ENCODE measurements around the gene INPP4B. TPM values are rescaled to one million over a fixed set of nuclear protein-coding genes. Genes with fewer than 3 reads are reported as not detected.

Gene INPP4B
- total and polyA plus RNA-seq, 2 of the 4 experiments (the other 2 are of a cell fraction), result 1.8 to 14.0 TPM

DNA sequence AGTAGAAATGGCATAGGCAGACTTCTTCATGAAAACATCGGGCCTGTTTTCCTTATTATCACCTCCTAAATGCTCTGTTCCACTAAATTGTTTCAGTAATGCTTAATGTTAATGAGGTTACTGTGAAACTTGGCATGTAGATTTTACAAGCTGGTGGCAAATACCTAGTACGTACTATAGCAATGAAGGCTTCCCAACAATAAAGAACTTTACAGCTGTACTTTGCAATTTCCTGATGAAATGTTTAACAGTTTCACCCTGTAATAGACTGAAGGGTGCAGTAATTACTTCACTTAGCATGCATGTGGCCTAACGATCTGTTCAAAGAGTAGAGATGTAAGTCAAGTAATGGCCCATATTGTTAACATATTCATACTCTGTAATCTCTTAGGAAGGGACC lies 685.0 kb downstream of the INPP4B start:
- Histone ChIP-seq H2AK5ac (ENCODE audit: low read depth, low read length) (no peak overlapping the region), H3K23ac (ENCODE audit: low read depth, low read length) (no peak overlapping the region), H3K4me3 (ENCODE audit: insufficient read depth, low read depth, low read length) (no peak overlapping the region), H3K36me3 (ENCODE audit: control insufficient read depth, insufficient read depth, low read length) (0 out of 2 replicates have a peak, but pooled peaks cover 1% of the 10 kb centered on the region), H3K79me1 (ENCODE audit: low read depth in 1 of 2, low read length in 2 of 2) (no peaks in the 10 kb centered on the region; a peak in 1 of 4 replicates), H3K9me3 (ENCODE audit: control insufficient read depth, insufficient read depth, low read length) (no peaks in the 10 kb centered on the region), H2BK20ac (ENCODE audit: low read depth, low read length) (no peak overlapping the region), H2BK120ac (ENCODE audit: low read depth, low read length) (no peak overlapping the region), H2AK9ac (replicated peaks; ENCODE audit: low read depth, low read length, poor library complexity) (no peak overlapping the region), H2BK15ac (ENCODE audit: low read depth, low read length) (no peak overlapping the region), H3K4me2 (ENCODE audit: low read depth, low read length) (no peak overlapping the region), H2BK5ac (ENCODE audit: low read depth, low read length, poor library complexity, severe bottlenecking) (no peak overlapping the region), H4K20me1 (ENCODE audit: insufficient read depth, low read length) (no peaks in the 10 kb centered on the region), H3K4me1 (ENCODE audit: control insufficient read depth, insufficient read depth, low read length) (no peaks in the 10 kb centered on the region; the same call in 1 of the 2 replicates), H4K8ac (ENCODE audit: low read depth in 2 of 2, low read length in 2 of 2) (no peak overlapping the region), H4K91ac (ENCODE audit: insufficient read depth, low read depth, low read length) (no peak overlapping the region), H4K5ac (ENCODE audit: low read depth, low read length) (no peak overlapping the region), H3K14ac (replicated peaks; ENCODE audit: low read depth, low read length) (no peak overlapping the region), H3K4ac (ENCODE audit: low read depth, low read length) (no peak overlapping the region), H3K27ac (ENCODE audit: insufficient read depth, low read length) (no peak overlapping the region), H2AFZ (replicated peaks; ENCODE audit: low read length, poor library complexity) (no peak overlapping the region), H3K27me3 (ENCODE audit: control insufficient read depth, insufficient read depth, low read length) (no peaks in the 10 kb centered on the region), H3K9ac (ENCODE audit: low read depth, low read length) (no peak overlapping the region), H3K9me1 (ENCODE audit: insufficient read depth, low read length) (no peaks in the 10 kb centered on the region), H3K18ac (ENCODE audit: low read depth, low read length) (no peak overlapping the region), H3K56ac (ENCODE audit: extremely low read depth, insufficient read depth, low read length) (no peak overlapping the region)
- ATAC-seq (ENCODE audit: low read depth) (no peak), DNase-seq (no peak)
- intact Hi-C loops (cut with micrococcal nuclease) (no loop called here), in situ Hi-C loops (cut with MboI; ENCODE audit: low sequenced_read_pairs) (no loop called here), dilution Hi-C loops (cut with HindIII; ENCODE audit: low sequenced_read_pairs, unreplicated experiment) (no loop called here)
- WGBS, 2 experiments (ENCODE audit: extremely low coverage in 2 of 2, insufficient read length in 1 of 2), result no CpG with 5 or more reads among the region's 3 CpGs
- no TSS peak for BruUV-seq (replicated peaks)
- ChIA-PET CTCF (no interaction called here), POLR2A (ENCODE audit: unreplicated experiment) (no interaction called here)
- no peak for TF ChIP-seq POLR2A (IDR thresholded peaks at IDR 0.05; ENCODE audit: low read depth, low read length)
- TF ChIP-seq, protein P1, sequence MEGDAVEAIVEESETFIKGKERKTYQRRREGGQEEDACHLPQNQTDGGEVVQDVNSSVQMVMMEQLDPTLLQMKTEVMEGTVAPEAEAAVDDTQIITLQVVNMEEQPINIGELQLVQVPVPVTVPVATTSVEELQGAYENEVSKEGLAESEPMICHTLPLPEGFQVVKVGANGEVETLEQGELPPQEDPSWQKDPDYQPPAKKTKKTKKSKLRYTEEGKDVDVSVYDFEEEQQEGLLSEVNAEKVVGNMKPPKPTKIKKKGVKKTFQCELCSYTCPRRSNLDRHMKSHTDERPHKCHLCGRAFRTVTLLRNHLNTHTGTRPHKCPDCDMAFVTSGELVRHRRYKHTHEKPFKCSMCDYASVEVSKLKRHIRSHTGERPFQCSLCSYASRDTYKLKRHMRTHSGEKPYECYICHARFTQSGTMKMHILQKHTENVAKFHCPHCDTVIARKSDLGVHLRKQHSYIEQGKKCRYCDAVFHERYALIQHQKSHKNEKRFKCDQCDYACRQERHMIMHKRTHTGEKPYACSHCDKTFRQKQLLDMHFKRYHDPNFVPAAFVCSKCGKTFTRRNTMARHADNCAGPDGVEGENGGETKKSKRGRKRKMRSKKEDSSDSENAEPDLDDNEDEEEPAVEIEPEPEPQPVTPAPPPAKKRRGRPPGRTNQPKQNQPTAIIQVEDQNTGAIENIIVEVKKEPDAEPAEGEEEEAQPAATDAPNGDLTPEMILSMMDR (conservative IDR thresholded peaks at IDR 0.05; ENCODE audit: low read depth, low read length), result no peak
